GM23248 (cell line): ENCODE measurements around the gene CDK14. TPM values are rescaled to one million over a fixed set of nuclear protein-coding genes. Genes with fewer than 3 reads are reported as not detected.

Experiments used
- DNase-seq: peaks from one replicate; pipeline ENCODE4 v3.0.0-alpha.2; 2015
- H2AFZ ChIP-seq: fragments of 200-600 bp; sonication (generic); 2 replicates; pipeline ENCODE4 v1.6.1; 2016; ENCODE audit warnings: antibody characterized with exemption
- H3F3A ChIP-seq: fragments of 200-600 bp; sonication (generic); 2 replicates; pipeline ENCODE4 v1.6.1; 2016; ENCODE audit warnings: mild to moderate bottlenecking, antibody characterized with exemption, mixed run types; ENCODE audit not compliant: insufficient read depth
- H3K27ac ChIP-seq: fragments of 200-600 bp; sonication (generic); 2 replicates; pipeline ENCODE4 v1.5.1; 2016; ENCODE audit warnings: mild to moderate bottlenecking
- H3K27me3 ChIP-seq: fragments of 200-600 bp; sonication (generic); replicated peaks from 2 replicates; pipeline ENCODE4 v1.6.1; 2016; ENCODE audit warnings: mild to moderate bottlenecking; ENCODE audit not compliant: insufficient read depth
- H3K36me3 ChIP-seq: fragments of 200-600 bp; sonication (generic); 2 replicates; pipeline ENCODE4 v1.6.1; 2016; ENCODE audit warnings: low read depth, mild to moderate bottlenecking
- H3K4me1 ChIP-seq: fragments of 200-600 bp; sonication (generic); 2 replicates; pipeline ENCODE4 v1.6.1; 2016; ENCODE audit warnings: mild to moderate bottlenecking; ENCODE audit not compliant: insufficient read depth
- H3K4me2 ChIP-seq: fragments of 200-600 bp; sonication (generic); one replicate; pipeline ENCODE4 v1.6.1; 2016; ENCODE audit warnings: mild to moderate bottlenecking; ENCODE audit not compliant: unreplicated experiment
- H3K4me3 ChIP-seq: fragments of 200-600 bp; sonication (generic); 2 replicates; pipeline ENCODE4 v1.5.1; 2016; ENCODE audit warnings: mild to moderate bottlenecking
- H3K79me2 ChIP-seq: fragments of 200-600 bp; sonication (generic); 2 replicates; pipeline ENCODE4 v1.6.1; 2016; ENCODE audit warnings: mild to moderate bottlenecking; ENCODE audit not compliant: insufficient read depth
- H3K9ac ChIP-seq: fragments of 200-600 bp; sonication (generic); 2 replicates; pipeline ENCODE4 v1.6.1; 2016; ENCODE audit warnings: mild to moderate bottlenecking
- H3K9me2 ChIP-seq: fragments of 200-600 bp; sonication (generic); 2 replicates; pipeline ENCODE4 v1.6.1; 2016; ENCODE audit warnings: mixed run types, mild to moderate bottlenecking, moderate library complexity; ENCODE audit not compliant: insufficient read depth
- H3K9me3 ChIP-seq: fragments of 200-600 bp; sonication (generic); one replicate; pipeline ENCODE4 v1.6.1; 2017; ENCODE audit warnings: low read depth
- H4K20me1 ChIP-seq: fragments of 200-600 bp; sonication (generic); 2 replicates; pipeline ENCODE4 v1.6.0; 2016; ENCODE audit not compliant: insufficient read depth
- EZH2 ChIP-seq: fragments of 200-600 bp; sonication (generic); IDR thresholded peaks from 2 replicates; pipeline ENCODE4 v1.6.1; 2018; ENCODE audit warnings: antibody characterized with exemption, mild to moderate bottlenecking; ENCODE audit not compliant: insufficient read depth, poor library complexity, severe bottlenecking
- EZH2phosphoT487 ChIP-seq: fragments of 200-600 bp; sonication (generic); IDR thresholded peaks from 2 replicates; pipeline ENCODE4 v1.6.1; 2018; ENCODE audit warnings: antibody characterized with exemption, moderate library complexity, mild to moderate bottlenecking, low read depth; ENCODE audit not compliant: insufficient read depth
- WGBS, 2 experiments: methylation state at CpG; one replicate each; pipeline ENCODE4 v1.1.6; 2015 to 2017; ENCODE audit warnings: low lambda C conversion rate in 2 of 2, low coverage in 1 of 2; ENCODE audit errors: missing lambda C conversion rate in 2 of 2; 5-methylcytosine and 5-hydroxymethylcytosine counted together
- in situ Hi-C: fragments of 300-500 bp; cut with MboI; formaldehyde crosslinking; loops from 2 replicates; pipeline ENCODE4 v1.15.0; 2020
- polyA plus RNA-seq: library from polyadenylated mRNA; unstranded; fragments of >200 nt; fragmentation: Nextera tagmentation; extraction: Ambion mirVana; gene quantifications from 2 replicates; pipeline ENCODE4 v1.2.1, GENCODE V29; 2016
- total RNA-seq: library from RNA; depleted of rRNA; stranded (reverse); fragments of >200 nt; shearing (Covaris generic); gene quantifications from 2 replicates; pipeline ENCODE4 v1.2.3, GENCODE V29; 2014

Gene CDK14
- total and polyA plus RNA-seq, 2 experiments from 2014 or later = 19.9 to 21.2 TPM

GRCh38 chr7:90693939-90694338 is 97.8 kb downstream of the CDK14 start:
- no peak overlapping the region for H3K9ac ChIP-seq
- TF ChIP-seq EZH2phosphoT487 = no peak
- TF ChIP-seq EZH2 = no peak
- no peak overlapping the region for H2AFZ ChIP-seq
- in situ Hi-C loops = no loop called here
- no peak overlapping the region for H3K4me2 ChIP-seq
- no peaks in the 10 kb centered on the region for H3K36me3 ChIP-seq
- H3K27ac ChIP-seq = no peak overlapping the region
- H4K20me1 ChIP-seq = peaks cover 5% of the 10 kb centered on the region; the same call in 1 of the 2 replicates
- H3K9me2 ChIP-seq = no peaks in the 10 kb centered on the region
- H3K4me1 ChIP-seq = peaks cover 12% of the 10 kb centered on the region
- H3K27me3 ChIP-seq = no peaks in the 10 kb centered on the region
- peaks cover 91% of the 10 kb centered on the region for H3K79me2 ChIP-seq
- no peak for DNase-seq
- H3K4me3 ChIP-seq = no peak overlapping the region
- H3K9me3 ChIP-seq = no peaks in the 10 kb centered on the region
- H3F3A ChIP-seq = peaks cover 8% of the 10 kb centered on the region; the same call in 1 of the 2 replicates

GRCh38 chr7:90698616-90699015 is 102.5 kb downstream of the CDK14 start:
- H3K9me3 ChIP-seq = no peaks in the 10 kb centered on the region
- peaks cover 20% of the 10 kb centered on the region for H3K4me1 ChIP-seq
- no peak overlapping the region for H3K4me2 ChIP-seq
- peaks cover 12% of the 10 kb centered on the region; the same call in 1 of the 2 replicates for H3F3A ChIP-seq
- H3K27me3 ChIP-seq = no peaks in the 10 kb centered on the region
- WGBS, 2 experiments = 55 to 60% methylated on average over 2 of the region's 2 CpGs
- no peak for DNase-seq
- H3K9me2 ChIP-seq = no peaks in the 10 kb centered on the region
- H4K20me1 ChIP-seq = peaks cover 5% of the 10 kb centered on the region; the same call in 1 of the 2 replicates
- H3K27ac ChIP-seq = no peak overlapping the region
- no peak overlapping the region for H3K9ac ChIP-seq
- no peak overlapping the region for H2AFZ ChIP-seq
- in situ Hi-C loops = no loop called here
- H3K36me3 ChIP-seq = no peaks in the 10 kb centered on the region
- H3K4me3 ChIP-seq = no peak overlapping the region
- no peak for TF ChIP-seq EZH2
- no peak for TF ChIP-seq EZH2phosphoT487
- H3K79me2 ChIP-seq = peaks cover 90% of the 10 kb centered on the region

- Histone ChIP-seq H3K9me3 (no peaks in the 10 kb centered on the region), H3K27ac (peak overlapping the region; percentile 19), H3K36me3 (no peaks in the 10 kb centered on the region), H3K4me3 (peak overlapping the region; percentile 74), H2AFZ (peak overlapping the region; percentile 40; the same call in 1 of the 2 replicates), H3K9me2 (no peaks in the 10 kb centered on the region), H3K27me3 (no peaks in the 10 kb centered on the region), H3K4me1 (peaks cover 20% of the 10 kb centered on the region), H3K79me2 (peaks cover 86% of the 10 kb centered on the region), H4K20me1 (no peaks in the 10 kb centered on the region), H3K9ac (peak overlapping the region; percentile 68), H3K4me2 (peak overlapping the region; percentile 99), H3F3A (peaks cover 12% of the 10 kb centered on the region; the same call in 1 of the 2 replicates)
- in situ Hi-C loops = no loop called here
- DNase-seq = peak; percentile 39
- WGBS, 2 experiments = 6% methylated on average over 3 of the region's 3 CpGs
- TF ChIP-seq EZH2phosphoT487 (no peak), EZH2 (no peak)
Observed at GRCh38 chr7:90701021-90701420, 104.9 kb downstream of the CDK14 start.

GRCh38 chr7:90701771-90702170 is 105.7 kb downstream of the CDK14 start:
- H3K4me1 ChIP-seq = peaks cover 20% of the 10 kb centered on the region
- no peak for DNase-seq
- no peaks in the 10 kb centered on the region for H3K27me3 ChIP-seq
- no peaks in the 10 kb centered on the region for H3K36me3 ChIP-seq
- no peak overlapping the region for H3K27ac ChIP-seq
- H4K20me1 ChIP-seq = no peaks in the 10 kb centered on the region
- H3K9me3 ChIP-seq = no peaks in the 10 kb centered on the region
- peaks cover 12% of the 10 kb centered on the region; the same call in 1 of the 2 replicates for H3F3A ChIP-seq
- peak overlapping the region; percentile 50; the same call in 1 of the 2 replicates for H2AFZ ChIP-seq
- peak overlapping the region; percentile 99 for H3K4me2 ChIP-seq
- peaks cover 88% of the 10 kb centered on the region for H3K79me2 ChIP-seq
- H3K9me2 ChIP-seq = no peaks in the 10 kb centered on the region
- in situ Hi-C loops = no loop called here
- WGBS, 2 experiments = 68 to 69% methylated on average over 6 of the region's 6 CpGs
- TF ChIP-seq EZH2phosphoT487 = no peak
- no peak for TF ChIP-seq EZH2
- H3K4me3 ChIP-seq = no peak overlapping the region
- H3K9ac ChIP-seq = 0 out of 2 replicates have a peak overlapping the region, but pooled peaks have one; percentile 20

GRCh38 chr7:90705391-90706071 is 109.4 kb downstream of the CDK14 start:
- WGBS, 2 experiments = 79 to 83% methylated on average over 6 of the region's 6 CpGs
- Histone ChIP-seq H3K9ac (no peak overlapping the region), H3K27me3 (no peaks in the 10 kb centered on the region), H4K20me1 (no peaks in the 10 kb centered on the region; the same call in 1 of the 2 replicates), H3K9me3 (no peaks in the 10 kb centered on the region), H3K9me2 (no peaks in the 10 kb centered on the region), H2AFZ (no peak overlapping the region), H3K27ac (no peak overlapping the region), H3K4me1 (peaks cover 25% of the 10 kb centered on the region), H3K79me2 (peaks cover 87% of the 10 kb centered on the region), H3K4me3 (no peak overlapping the region), H3K4me2 (no peak overlapping the region), H3F3A (peaks cover 16% of the 10 kb centered on the region), H3K36me3 (no peaks in the 10 kb centered on the region)
- in situ Hi-C loops = no loop called here
- DNase-seq = no peak
- TF ChIP-seq EZH2phosphoT487 (no peak), EZH2 (no peak)
